Endothelial cell of umbilical vein (primary cell): ENCODE measurements around the gene HINFP. TPM values are rescaled to one million over a fixed set of nuclear protein-coding genes. Genes with fewer than 3 reads are reported as not detected.

Experiments
- BruUV-seq: library from RNA; stranded (reverse); fragments of 400-500 nt; replicated peaks from 2 replicates; lab custom pipeline; 2021; lab: Mats Ljungman, UMichigan
- CTCF ChIA-PET: fragments of 300-600, 350-600 bp; sonication (Branson Sonifier 250); formaldehyde crosslinking; loops from one replicate; lab custom pipeline; 2021; ENCODE audit warnings: antibody characterized with exemption, inconsistent platforms; lab: Charles Lee
- POLR2A ChIA-PET: fragments of 300-600, 350-600 bp; sonication (Branson Sonifier 250); formaldehyde crosslinking; loops from one replicate; lab custom pipeline; 2021; ENCODE audit warnings: antibody characterized with exemption, inconsistent platforms; lab: Charles Lee
- DNase-seq: peaks from one replicate; pipeline ENCODE4 v3.0.0-alpha.2; 2011; ENCODE audit warnings: low read depth, low spot score
- FAIRE-seq: peaks from 2 replicates; lab custom pipeline; 2011; peaks lifted over from hg19 to GRCh38; lab: Jason Lieb, UNC
- H2AFZ ChIP-seq: 2 replicates; pipeline ENCODE4 v1.6.0; 2012; ENCODE audit warnings: low read depth, low read length, control low read depth, inconsistent platforms
- H3K27ac ChIP-seq: 2 replicates; pipeline ENCODE4 v1.5.1; 2011; ENCODE audit warnings: low read depth, mild to moderate bottlenecking, control low read depth, low read length, moderate library complexity; ENCODE audit not compliant: insufficient read depth
- H3K27me3 ChIP-seq, 2 experiments: 2 replicates each; pipeline versions ENCODE4 v1.6.0 to v1.6.1; 2011; ENCODE audit warnings: low read length in 2 of 2, mixed read lengths in 1 of 2; ENCODE audit not compliant: control insufficient read depth in 2 of 2, insufficient read depth in 2 of 2
- H3K36me3 ChIP-seq, 2 experiments: 2 replicates in 1 of 2; 3 replicates in 1 of 2; pipeline ENCODE4 v1.5.1; 2011; ENCODE audit warnings: low read length in 2 of 2, mild to moderate bottlenecking in 1 of 2, moderate library complexity in 1 of 2; ENCODE audit not compliant: control insufficient read depth in 2 of 2, insufficient read depth in 2 of 2; ENCODE audit errors: extremely low read depth in 1 of 2
- H3K4me1 ChIP-seq: 3 replicates; pipeline ENCODE4 v1.5.1; 2011; ENCODE audit warnings: mild to moderate bottlenecking, low read length; ENCODE audit not compliant: control insufficient read depth, insufficient read depth; ENCODE audit errors: extremely low read depth
- H3K4me2 ChIP-seq: 2 replicates; pipeline ENCODE4 v1.6.1; 2011; ENCODE audit warnings: low read length, control low read depth, mixed read lengths; ENCODE audit not compliant: insufficient read depth
- H3K4me3 ChIP-seq, 3 experiments: fragments of 200-600 bp in 1 of 3; sonication (generic), shearing (Covaris generic) in 1 of 3; replicated peaks in 1 of 3; 2 replicates each; pipeline ENCODE4 v1.5.1; 2011 to 2016; ENCODE audit warnings: control low read depth in 3 of 3, low read length in 3 of 3, mild to moderate bottlenecking in 2 of 3, inconsistent platforms in 1 of 3, low read depth in 1 of 3, moderate library complexity in 1 of 3; ENCODE audit not compliant: insufficient read depth in 1 of 3
- H3K79me2 ChIP-seq: 2 replicates; pipeline ENCODE4 v1.6.0; 2012; ENCODE audit warnings: low read length, inconsistent platforms; ENCODE audit not compliant: control insufficient read depth, insufficient read depth
- H3K9ac ChIP-seq: replicated peaks from 2 replicates; pipeline ENCODE3; 2011; ENCODE audit warnings: low read length, control low read depth; ENCODE audit not compliant: insufficient read depth; ENCODE audit errors: extremely low read depth
- H3K9me1 ChIP-seq: replicated peaks from 3 replicates; pipeline ENCODE4 v1.6.0; 2011; ENCODE audit warnings: mild to moderate bottlenecking, low read length; ENCODE audit not compliant: control insufficient read depth, insufficient read depth; ENCODE audit errors: extremely low read depth
- H3K9me3 ChIP-seq: replicated peaks from 2 replicates; pipeline ENCODE4 v1.5.1; 2012; ENCODE audit warnings: low read length, inconsistent platforms; ENCODE audit not compliant: control insufficient read depth, insufficient read depth
- H4K20me1 ChIP-seq: replicated peaks from 2 replicates; pipeline ENCODE3; 2011; ENCODE audit warnings: mild to moderate bottlenecking, low read length; ENCODE audit not compliant: control insufficient read depth, insufficient read depth; ENCODE audit errors: extremely low read depth
- CTCF ChIP-seq, 2 donors: IDR thresholded peaks; 1 replicate in 1 of 2; 2 replicates in 1 of 2; pipeline ENCODE4 v1.5.1; 2011; ENCODE audit warnings: low read length in 2 of 2, mild to moderate bottlenecking in 2 of 2, moderate library complexity in 2 of 2, control low read depth in 1 of 2, inconsistent platforms in 1 of 2, low read depth in 1 of 2; ENCODE audit not compliant: insufficient read depth in 1 of 2; ENCODE audit errors: extremely low read depth in 1 of 2
- EZH2 ChIP-seq: IDR thresholded peaks from 2 replicates; pipeline ENCODE4 v1.6.1; 2012; ENCODE audit warnings: borderline replicate concordance, low read depth, mild to moderate bottlenecking, moderate library complexity, low read length, inconsistent platforms; ENCODE audit not compliant: severe bottlenecking
- FOS ChIP-seq: IDR thresholded peaks from 2 replicates; pipeline ENCODE4 v1.6.1; 2011; ENCODE audit warnings: mild to moderate bottlenecking, low read length, moderate library complexity, borderline replicate concordance; ENCODE audit not compliant: insufficient read depth
- GATA2 ChIP-seq: IDR thresholded peaks from 2 replicates; pipeline ENCODE4 v1.7.0; 2011; ENCODE audit warnings: low read depth, mild to moderate bottlenecking, moderate library complexity, mixed read lengths, low read length; ENCODE audit not compliant: insufficient read length, insufficient read depth
- JUN ChIP-seq: IDR thresholded peaks from 2 replicates; pipeline ENCODE4 v1.6.1; 2011; ENCODE audit warnings: borderline replicate concordance, low read depth; ENCODE audit not compliant: insufficient read length, insufficient read depth
- MAX ChIP-seq: IDR thresholded peaks from 2 replicates; pipeline ENCODE4 v1.6.1; 2011; ENCODE audit not compliant: insufficient read depth, insufficient read length
- POLR2AphosphoS5 ChIP-seq: IDR thresholded peaks from 2 replicates; pipeline ENCODE4 v1.6.1; 2012; ENCODE audit warnings: low read depth, mild to moderate bottlenecking, control low read depth, low read length, moderate library complexity; ENCODE audit not compliant: insufficient read depth
- dilution Hi-C: fragments of 300-500 bp; cut with MboI; formaldehyde crosslinking; loops from one replicate; pipeline ENCODE4 v1.15.0; 2019; ENCODE audit warnings: low sequenced_read_pairs; ENCODE audit not compliant: extremely low pct_ligation_motif_present
- intact Hi-C: fragments of 100-400 bp; cut with micrococcal nuclease; formaldehyde crosslinking; loops from one replicate; pipeline ENCODE4 v1.10.0; 2022
- polyA plus RNA-seq, 4 experiments: library from polyadenylated mRNA; depleted of rRNA in 3 of 4; stranded (reverse) in 3 of 4; unstranded in 1 of 4; fragments of >200 nt; gene quantifications; 2 replicates each; pipeline versions ENCODE4 v1.2.1 to v1.2.3, GENCODE V29; 2011 to 2012; ENCODE audit warnings: missing spikeins in 1 of 4
- total RNA-seq: library from RNA; stranded (reverse); gene quantifications from 2 replicates; pipeline ENCODE4 v1.2.3, GENCODE V29; 2021

The HINFP gene
- total and polyA plus RNA-seq, 2 donors (not counting 3 experiments of a cell fraction or from before 2014, with no cell fraction given), result 30.8 to 33.4 TPM

GRCh38 chr11:119100994-119101758 is 20.2 kb upstream of the HINFP start:
- CTCF ChIA-PET, result interaction anchor here (1.0 to 2.1 kb wide), 13 partner anchors 17 to 239 kb away, joined by 3 to 27 read pairs (median 9); partner anchors contain the start of genes CBL, HINFP and VPS11
- Histone ChIP-seq H3K4me2 (peak overlapping the region; percentile 91), H3K9me3 (no peaks in the 10 kb centered on the region), H3K36me3 (peaks cover 7 to 19% of the 10 kb centered on the region in 2 experiments), H3K27ac (peak overlapping the region; percentile 94), H2AFZ (peak overlapping the region; percentile 65), H3K9me1 (no peaks in the 10 kb centered on the region), H4K20me1 (no peaks in the 10 kb centered on the region), H3K27me3 (no peaks in the 10 kb centered on the region), H3K9ac (peak overlapping the region; percentile 89), H3K4me1 (peaks cover 17% of the 10 kb centered on the region), H3K79me2 (peaks cover 15% of the 10 kb centered on the region), H3K4me3 (peak overlapping the region; percentile 81 to 97 (median 86))
- TF ChIP-seq CTCF (IDR thresholded peaks at IDR 0.05; ENCODE audit: extremely low read depth in 1 of 2, insufficient read depth in 1 of 2, low read depth in 1 of 2, low read length in 2 of 2) (peak in 1 of 2 donors; percentile 19), GATA2 (no peak), MAX (no peak), FOS (no peak), EZH2 (no peak), POLR2AphosphoS5 (no peak), JUN (no peak)
- intact Hi-C loops, result loop anchor here (1.0 to 2.0 kb wide), 2 partner anchors 34 to 44 kb away; partner anchors contain the start of gene VPS11
- no peak for DNase-seq
- FAIRE-seq, result peak; percentile 55
- POLR2A ChIA-PET, result interaction anchor here (1.0 to 1.4 kb wide), 4 partner anchors 15 to 215 kb away, joined by 3 to 7 read pairs (median 3); partner anchors contain the start of genes HINFP, MCAM and VPS11
- dilution Hi-C loops, result no loop called here
- TSS peak; percentile 53 for BruUV-seq
